Amniotic epithelial cell (primary cell): ENCODE results near the gene DHTKD1.
A peak's percentile ranks its signal among the peaks of the same experiment; 100 is the strongest.
"Not testable (repeated sequence)": the region's sequence is repeated elsewhere in the genome, so short reads cannot be mapped to it uniquely, and the experiment has no call there.

Experiments
- DNase-seq: peaks from one replicate; pipeline ENCODE4 v3.0.0-alpha.2; 2010; ENCODE audit warnings: low read depth

Gene DHTKD1

GRCh38 chr10:12067336-12067735 is 1.4 kb upstream of the DHTKD1 start:
- peak; percentile 88 for DNase-seq

- not testable (repeated sequence) for DNase-seq
Measured at GRCh38 chr10:12071441-12071840, 2.7 kb downstream of the DHTKD1 start.

GRCh38 chr10:12073526-12073925 is 4.8 kb downstream of the DHTKD1 start:
- DNase-seq: peak; percentile 69

GRCh38 chr10:12077580-12078180 is 8.9 kb downstream of the DHTKD1 start:
- DNase-seq: no peak

GRCh38 chr10:12081470-12081869 is 12.7 kb downstream of the DHTKD1 start:
- no peak for DNase-seq

- DNase-seq: peak; percentile 24
Measured at GRCh38 chr10:12081879-12082557, 13.3 kb downstream of the DHTKD1 start.

- no peak for DNase-seq
Measured at GRCh38 chr10:12088919-12089318, 20.2 kb downstream of the DHTKD1 start.

- DNase-seq: no peak
Measured at GRCh38 chr10:12091421-12091820, 22.7 kb downstream of the DHTKD1 start.

GRCh38 chr10:12097361-12097760 is 28.6 kb downstream of the DHTKD1 start:
- not testable (repeated sequence) for DNase-seq

- DNase-seq: peak; percentile 21
Measured at GRCh38 chr10:12097791-12098190, 29.0 kb downstream of the DHTKD1 start.

GRCh38 chr10:12098966-12099365 is 30.2 kb downstream of the DHTKD1 start:
- DNase-seq: no peak

GRCh38 chr10:12103802-12104201 is 35.0 kb downstream of the DHTKD1 start:
- DNase-seq: no peak

- DNase-seq: no peak
Measured at GRCh38 chr10:12107781-12108180, 39.0 kb downstream of the DHTKD1 start.

- DNase-seq: no peak
Measured at GRCh38 chr10:12109286-12109685, 40.5 kb downstream of the DHTKD1 start.

GRCh38 chr10:12111528-12111927 is 42.8 kb downstream of the DHTKD1 start:
- no peak for DNase-seq

GRCh38 chr10:12113627-12114026 is 44.9 kb downstream of the DHTKD1 start:
- DNase-seq: no peak

GRCh38 chr10:12121673-12122072 is 52.9 kb downstream of the DHTKD1 start:
- no peak for DNase-seq

- DNase-seq: peak; percentile 78
Measured at GRCh38 chr10:12129222-12130111, 60.7 kb downstream of the DHTKD1 start, which contains the start of gene SEC61A2. TSS of gene SEC61A2 (plus strand) at chr10:12129677. CDS start at chr10:12129788, 111 bp downstream.

GRCh38 chr10:12130237-12130872 is 61.6 kb downstream of the DHTKD1 start:
- DNase-seq: peak; percentile 63

GRCh38 chr10:12135631-12136030 is 66.9 kb downstream of the DHTKD1 start:
- no peak for DNase-seq

GRCh38 chr10:12140038-12140437 is 71.3 kb downstream of the DHTKD1 start:
- no peak for DNase-seq

GRCh38 chr10:12144538-12144937 is 75.8 kb downstream of the DHTKD1 start:
- DNase-seq: no peak
